Measurements from ENCODE around the gene NR2C2.

GRCh38 chr3:15089201-15089600 is 141.8 kb downstream of the NR2C2 start:
- TF ChIP-seq CTCF (IDR thresholded peaks at IDR 0.05; ENCODE audit: borderline replicate concordance, extremely low read depth, low read length, poor library complexity, severe bottlenecking) (no peak), EZH2 (IDR thresholded peaks at IDR 0.05; ENCODE audit: borderline replicate concordance, low read depth, low read length, severe bottlenecking) (no peak)
